Subcutaneous adipose tissue (tissue), 1 donor: ENCODE results near the gene LOC101059915.

Experiments used
- CTCF ChIP-seq: fragments of 450-650 bp; IDR thresholded peaks from one replicate; pipeline ENCODE4 v1.5.1; 2016; ENCODE audit warnings: low read depth, mild to moderate bottlenecking, control low read depth, antibody characterized with exemption, moderate library complexity

LOC101059915 gene

DNA sequence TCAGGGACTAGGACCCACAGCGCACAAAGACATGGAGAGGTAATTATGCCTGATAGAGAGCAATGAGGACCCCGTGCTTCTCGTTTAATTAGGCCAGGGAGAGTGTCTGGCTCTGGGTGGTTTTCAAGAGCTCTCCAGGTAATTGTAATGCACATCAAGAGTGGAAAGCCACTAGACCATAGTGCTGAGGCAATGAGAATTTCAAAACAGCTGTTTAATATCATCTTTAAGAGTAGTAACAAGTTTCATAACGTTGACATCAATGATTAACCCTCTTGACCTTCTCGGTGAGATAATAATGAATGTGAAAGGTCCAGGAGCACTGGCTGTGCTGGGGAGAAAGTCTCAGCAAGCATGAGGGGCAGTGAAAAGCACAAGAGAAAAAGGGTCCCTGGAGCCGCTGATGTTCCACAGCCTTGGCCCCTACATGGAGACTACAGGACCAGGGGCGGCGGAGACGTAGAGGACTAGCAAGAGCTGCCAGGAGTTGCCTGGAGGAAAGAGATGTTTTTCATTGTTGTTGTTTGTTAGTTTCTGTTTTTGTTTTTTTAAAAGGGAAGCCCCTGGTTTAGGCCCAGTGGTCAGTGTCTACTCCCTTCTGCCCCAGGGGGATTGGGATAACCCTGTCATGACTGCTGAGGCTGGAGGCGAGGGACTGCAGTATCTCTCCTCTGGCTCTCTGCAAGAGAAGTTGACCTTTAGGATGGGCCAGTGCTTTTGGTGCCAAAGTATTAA is 34.3 kb upstream of the LOC101059915 start:
- TF ChIP-seq CTCF = no peak

DNA sequence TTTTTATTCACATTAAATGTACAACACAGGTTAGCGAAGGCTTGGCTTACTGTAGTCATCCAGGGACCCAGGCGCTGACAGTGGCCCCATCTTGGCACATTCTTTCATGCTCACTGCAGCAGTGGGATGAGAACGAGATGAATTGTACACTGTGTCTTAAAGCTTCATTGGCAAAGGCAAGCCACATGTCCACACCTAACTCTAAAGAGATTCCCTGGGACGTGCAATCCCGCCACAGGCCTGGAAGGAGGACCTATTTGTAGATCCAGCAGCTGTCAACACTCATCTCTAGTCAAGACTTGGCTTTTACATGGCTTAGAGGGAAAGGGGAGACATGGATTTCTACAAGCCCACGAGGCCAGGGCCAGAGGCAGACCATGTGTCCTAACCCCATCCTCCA is 33.0 kb upstream of the LOC101059915 start:
- no peak for TF ChIP-seq CTCF

DNA sequence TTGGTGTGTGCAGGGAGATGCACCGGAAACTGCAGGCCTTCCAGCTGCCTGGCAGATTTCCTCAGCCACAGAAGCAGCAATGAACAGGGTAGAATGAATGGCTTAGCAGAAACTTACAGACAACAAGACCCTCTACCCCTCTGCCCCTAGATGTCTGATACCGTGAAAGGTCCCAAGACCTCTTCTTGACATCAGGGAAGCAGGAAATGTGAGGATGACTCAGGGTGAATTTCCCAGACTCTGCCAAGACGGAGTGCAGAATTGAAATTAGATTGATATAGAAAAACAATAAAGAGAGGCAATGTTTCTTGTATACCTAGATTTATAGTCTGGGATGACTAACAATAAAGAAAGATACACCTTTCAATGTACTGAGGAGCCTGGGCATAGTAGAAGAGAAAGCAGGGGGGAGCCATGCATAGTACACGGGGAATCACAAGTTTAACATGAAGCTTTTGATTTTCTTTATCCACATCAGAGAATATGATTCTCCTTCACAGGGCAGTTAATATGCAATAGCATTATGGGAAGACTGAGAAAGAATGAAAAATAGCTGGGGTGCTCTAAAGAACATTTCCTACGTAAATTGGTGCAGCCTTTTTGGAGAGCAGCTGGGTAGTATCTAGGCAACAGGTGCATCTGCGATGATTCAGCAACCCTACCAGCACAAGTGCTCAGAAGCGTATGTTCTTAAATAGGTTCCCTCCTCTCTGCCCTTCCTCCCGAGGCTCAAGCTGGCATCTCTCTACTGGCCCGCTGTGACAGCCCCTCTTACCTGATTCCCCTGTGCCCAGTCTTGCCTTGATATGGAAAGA is 30.7 kb upstream of the LOC101059915 start:
- no peak for TF ChIP-seq CTCF

- TF ChIP-seq CTCF = no peak
Observed at GRCh38 chrX:71637253-71637618, 30.1 kb upstream of the LOC101059915 start.

GRCh38 chrX:71637848-71638247 is 29.5 kb upstream of the LOC101059915 start:
- TF ChIP-seq CTCF = no peak

DNA sequence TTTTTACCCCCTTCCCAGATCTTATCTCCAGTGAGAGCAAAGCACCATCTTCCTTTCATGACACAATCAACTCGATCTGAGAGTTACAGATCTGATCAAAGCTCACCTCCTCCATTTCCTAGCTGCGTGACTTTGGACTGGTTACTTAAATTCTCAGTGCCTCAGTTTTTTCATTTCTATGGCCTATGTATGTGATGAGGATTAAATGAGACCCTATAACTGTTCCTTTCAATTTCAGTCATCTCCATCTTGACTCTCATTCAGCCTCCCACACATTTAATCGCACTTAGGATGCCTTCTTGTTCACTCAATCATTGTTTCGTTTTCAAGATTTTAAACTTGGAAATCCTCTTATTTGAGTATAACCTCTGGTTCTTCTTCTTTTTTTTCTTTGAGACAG is 28.9 kb upstream of the LOC101059915 start:
- no peak for TF ChIP-seq CTCF

DNA sequence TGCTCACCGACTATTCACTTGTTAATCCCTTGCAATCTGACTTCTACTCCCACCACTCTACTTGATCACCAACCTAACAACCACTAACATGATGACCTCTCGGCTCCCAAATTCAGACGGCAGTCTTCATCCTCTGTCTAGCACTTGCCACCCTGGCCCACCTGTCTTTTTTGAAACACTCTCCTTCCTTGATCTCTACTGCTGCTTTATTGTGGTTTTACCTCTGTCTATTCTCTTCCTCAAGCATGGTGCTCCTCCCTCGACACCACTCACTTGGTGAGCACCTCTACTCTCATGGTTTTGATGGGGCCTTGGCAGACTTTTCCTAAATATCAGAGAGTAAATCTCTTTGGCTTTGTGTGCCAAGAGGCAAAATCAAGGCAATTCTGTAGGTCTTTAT is 27.3 kb upstream of the LOC101059915 start:
- no peak for TF ChIP-seq CTCF
